Esophagus muscularis mucosa (tissue), 4 donors: ENCODE results near the gene GNPNAT1. TPM values are rescaled to one million over a fixed set of nuclear protein-coding genes. Genes with fewer than 3 reads are reported as not detected.

ENCODE experiments used
- DNase-seq: peaks from one replicate; pipeline ENCODE4 v3.0.0-alpha.2; 2017; ENCODE audit errors: extremely low spot score
- H3K27ac ChIP-seq, 4 donors: fragments of 200-600 bp; sonication (generic); replicated peaks in 1 of 4; 1 replicate in 3 of 4; 2 replicates in 1 of 4; pipeline ENCODE4 v1.5.1; 2016 to 2019; ENCODE audit warnings: mild to moderate bottlenecking in 1 of 4
- H3K27me3 ChIP-seq, 4 donors: fragments of 200-600 bp; sonication (generic); one replicate each; pipeline versions ENCODE4 v1.5.1 to v1.6.0; 2016 to 2019
- H3K36me3 ChIP-seq, 4 donors: fragments of 200-600 bp; sonication (generic); one replicate each; pipeline ENCODE4 v1.5.1; 2016 to 2019
- H3K4me1 ChIP-seq, 4 donors: fragments of 200-600 bp; sonication (generic); one replicate each; pipeline ENCODE4 v1.5.1; 2016 to 2019
- H3K4me3 ChIP-seq, 4 donors: fragments of 200-600 bp; sonication (generic); 1 replicate in 2 of 4; 2 replicates in 2 of 4; pipeline ENCODE4 v1.5.1; 2016 to 2019; ENCODE audit warnings: mild to moderate bottlenecking in 4 of 4, moderate library complexity in 1 of 4
- H3K9me3 ChIP-seq, 4 donors: fragments of 200-600 bp; sonication (generic); 1 replicate in 3 of 4; 2 replicates in 1 of 4; pipeline ENCODE4 v1.5.1; 2016 to 2019
- CTCF ChIP-seq, 3 experiments: fragments of 200-600 bp in 2 of 3; fragments of 450-650 bp in 1 of 3; sonication (generic) in 2 of 3; IDR thresholded peaks; one replicate each; pipeline ENCODE4 v1.5.1; 2017 to 2019; ENCODE audit warnings: antibody characterized with exemption in 3 of 3, mild to moderate bottlenecking in 2 of 3, moderate library complexity in 1 of 3
- EP300 ChIP-seq: sonication (generic); formaldehyde crosslinking; IDR thresholded peaks from one replicate; pipeline ENCODE4 v1.6.1; 2017; ENCODE audit warnings: antibody characterized with exemption
- POLR2A ChIP-seq: fragments of 450-650 bp; IDR thresholded peaks from one replicate; pipeline ENCODE4 v1.6.1; 2017; ENCODE audit warnings: antibody characterized with exemption, moderate library complexity, mild to moderate bottlenecking, low read depth
- POLR2AphosphoS5 ChIP-seq, 2 donors: sonication (generic); formaldehyde crosslinking; IDR thresholded peaks; one replicate each; pipeline ENCODE4 v1.6.1; 2017; ENCODE audit warnings: antibody characterized with exemption in 2 of 2
- WGBS: methylation state at CpG from one replicate; pipeline ENCODE4 v1.1.5; 2018; 5-methylcytosine and 5-hydroxymethylcytosine counted together
- intact Hi-C: fragments of 100-400 bp; cut with DNase I; formaldehyde crosslinking; loops from one replicate; pipeline ENCODE4 v1.15.1; 2023
- total RNA-seq, 4 donors: library from RNA; depleted of rRNA; stranded (reverse); fragments of >200 nt; gene quantifications; one replicate each; pipeline versions ENCODE4 v1.1.0 to v1.2.1, GENCODE V29; 2016

Gene GNPNAT1
- total RNA-seq, 4 donors from 2014 or later, result 12.9 to 32.5 (median 14.8) TPM

- peak overlapping the region in 1 of 4 donors; percentile 35 for H3K27ac ChIP-seq
- no peak overlapping the region for H3K4me3 ChIP-seq
- no peak for DNase-seq
- peaks cover 7 to 28% (median 25%) of the 10 kb centered on the region in 4 donors for H3K4me1 ChIP-seq
- H3K27me3 ChIP-seq, result no peaks in the 10 kb centered on the region
- TF ChIP-seq POLR2A (no peak), POLR2AphosphoS5 (IDR thresholded peaks at IDR 0.05) (no peak), EP300 (no peak), CTCF (IDR thresholded peaks at IDR 0.05) (no peak)
- no peaks in the 10 kb centered on the region for H3K36me3 ChIP-seq
- 84% methylated on average over 2 of the region's 2 CpGs for WGBS
- intact Hi-C loops, result no loop called here
- H3K9me3 ChIP-seq, result no peaks in the 10 kb centered on the region
These were observed 1.7 kb upstream of the GNPNAT1 start for GRCh38 chr14:52793061-52793460.

GRCh38 chr14:52792097-52792415, 649 bp upstream of the GNPNAT1 start:
- intact Hi-C loops, result no loop called here
- Histone ChIP-seq H3K27me3 (no peaks in the 10 kb centered on the region), H3K36me3 (no peaks in the 10 kb centered on the region), H3K4me1 (peaks cover 7 to 28% (median 25%) of the 10 kb centered on the region in 4 donors), H3K27ac (peak overlapping the region; percentile 87 to 91 (median 89)), H3K4me3 (peak overlapping the region; percentile 72 to 88 (median 78)), H3K9me3 (no peaks in the 10 kb centered on the region)
- WGBS, result 71% methylated on average over 7 of the region's 7 CpGs
- no peak for DNase-seq
- TF ChIP-seq CTCF (IDR thresholded peaks at IDR 0.05), result no peak
- TF ChIP-seq EP300, result no peak
- no peak for TF ChIP-seq POLR2A
- no peak for TF ChIP-seq POLR2AphosphoS5 (IDR thresholded peaks at IDR 0.05)

DNA sequence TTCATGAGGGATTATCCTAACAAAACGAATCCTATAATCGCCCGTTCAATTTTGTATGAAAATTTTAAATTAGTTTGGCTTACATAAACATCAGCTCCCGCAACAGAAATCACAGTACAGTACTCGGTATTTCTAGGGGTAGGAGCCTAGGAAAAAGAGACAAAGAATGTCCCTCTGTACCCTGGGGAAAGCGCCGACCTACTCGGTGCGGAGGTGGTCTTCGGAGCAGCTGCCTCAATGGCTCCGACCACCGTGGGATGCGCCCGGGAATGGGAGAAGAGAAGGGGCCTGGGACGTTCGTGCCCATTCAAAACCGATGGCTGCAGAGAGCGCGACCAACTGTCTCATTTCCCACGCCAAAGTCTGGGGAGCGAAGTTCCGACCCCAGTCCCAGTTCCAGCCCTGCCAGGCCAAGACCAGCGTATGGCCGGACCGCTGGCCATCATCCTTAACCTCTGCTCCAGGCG, 618 bp downstream of the GNPNAT1 start:
- intact Hi-C loops, result no loop called here
- no peaks in the 10 kb centered on the region for H3K9me3 ChIP-seq
- DNase-seq, result no peak
- peaks cover 7 to 28% (median 25%) of the 10 kb centered on the region in 4 donors for H3K4me1 ChIP-seq
- H3K27ac ChIP-seq, result peak overlapping the region; percentile 87 to 91 (median 89)
- peak overlapping the region; percentile 72 to 88 (median 78) for H3K4me3 ChIP-seq
- 3% methylated on average over 25 of the region's 26 CpGs for WGBS
- no peaks in the 10 kb centered on the region for H3K27me3 ChIP-seq
- no peaks in the 10 kb centered on the region for H3K36me3 ChIP-seq
- TF ChIP-seq CTCF (IDR thresholded peaks at IDR 0.05), result no peak
- no peak for TF ChIP-seq EP300
- TF ChIP-seq POLR2AphosphoS5 (IDR thresholded peaks at IDR 0.05), result no peak

DNA sequence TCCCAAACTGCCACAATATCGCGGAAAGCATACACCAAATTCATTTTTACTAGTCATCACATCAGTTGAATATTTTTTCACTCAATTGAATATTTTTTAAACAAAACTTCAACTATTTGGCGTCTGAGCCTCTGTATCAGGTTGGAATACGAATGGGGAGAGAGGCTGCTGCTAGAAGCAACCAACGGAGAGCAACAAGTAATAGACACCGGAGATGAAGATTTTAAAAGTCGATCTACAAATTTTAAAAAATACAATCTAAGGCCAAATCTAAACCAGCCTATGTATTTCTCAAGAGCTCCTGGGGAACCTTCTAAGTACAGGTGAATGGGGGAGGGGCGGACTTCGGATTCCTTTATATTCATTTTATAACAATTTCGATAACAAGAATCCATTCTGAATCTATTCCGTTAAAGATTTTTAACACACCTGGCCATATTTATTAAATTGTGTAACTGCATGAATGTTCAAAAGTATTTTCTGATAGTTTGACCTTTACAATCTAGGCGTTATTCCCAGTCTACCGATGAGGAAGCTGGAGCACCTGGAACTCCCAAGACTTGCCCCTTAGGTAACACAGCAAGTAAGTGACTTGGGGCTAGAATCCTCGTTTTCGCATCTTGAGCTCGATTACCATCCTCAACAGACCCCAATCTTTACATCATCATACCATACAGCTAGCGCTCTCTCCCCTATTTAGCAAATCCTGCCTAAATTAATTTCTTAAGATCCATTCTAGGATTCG, 1.2 kb downstream of the GNPNAT1 start:
- peak overlapping the region; percentile 72 to 88 (median 78) for H3K4me3 ChIP-seq
- no peak for TF ChIP-seq POLR2AphosphoS5 (IDR thresholded peaks at IDR 0.05)
- no peak for TF ChIP-seq POLR2A
- TF ChIP-seq EP300, result no peak
- no peak for TF ChIP-seq CTCF (IDR thresholded peaks at IDR 0.05)
- peak overlapping the region in 3 of 4 donors; percentile 87 to 91 (median 88) for H3K27ac ChIP-seq
- DNase-seq, result no peak
- H3K36me3 ChIP-seq, result no peaks in the 10 kb centered on the region
- H3K4me1 ChIP-seq, result peaks cover 7 to 28% (median 25%) of the 10 kb centered on the region in 4 donors
- 67% methylated on average over 18 of the region's 18 CpGs for WGBS
- intact Hi-C loops, result no loop called here
- no peaks in the 10 kb centered on the region for H3K27me3 ChIP-seq
- H3K9me3 ChIP-seq, result no peaks in the 10 kb centered on the region
